T1000 (cell line): ENCODE data around the gene LSMEM2.
"Not testable (repeated sequence)": the region's sequence is repeated elsewhere in the genome, so short reads cannot be mapped to it uniquely, and the experiment has no call there.

Source experiments
- DNase-seq: peaks from one replicate; lab custom pipeline; 2025; ENCODE audit warnings: mixed read lengths; lab: John Stamatoyannopoulos, UW

The LSMEM2 gene

DNA sequence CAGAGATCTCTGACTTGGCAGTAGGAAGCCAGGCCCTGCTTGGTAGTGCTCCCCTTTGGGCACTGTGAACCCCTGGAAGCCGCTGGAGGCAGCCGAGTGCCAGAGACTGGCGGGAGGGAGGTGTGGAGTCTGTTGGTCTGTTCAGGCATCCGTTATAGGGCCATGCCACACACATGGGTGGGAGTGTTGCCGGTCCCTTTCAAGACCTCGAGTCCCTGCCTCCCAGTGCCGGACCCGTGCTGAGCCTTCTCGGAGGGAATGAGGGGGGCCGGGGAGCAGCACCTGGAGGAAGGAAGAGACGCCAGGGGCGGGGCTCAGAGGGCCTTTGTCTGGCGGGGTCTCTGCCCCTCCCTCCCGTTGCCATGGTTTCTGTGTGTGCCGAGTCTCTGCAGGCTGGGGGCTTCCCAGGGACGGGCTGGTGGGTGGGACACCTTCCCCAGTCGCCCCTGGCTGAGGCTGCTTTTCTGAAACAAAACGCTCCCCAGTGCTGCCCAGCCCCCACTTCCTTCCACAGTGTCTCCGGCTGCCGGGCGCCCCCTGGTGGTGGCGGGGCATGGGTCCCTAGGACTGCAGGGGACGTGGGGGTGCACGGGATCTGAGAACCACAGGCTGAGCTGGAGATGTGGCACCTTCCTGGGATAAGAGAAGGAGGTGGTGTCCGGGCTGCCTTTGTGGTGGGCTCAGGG, 32.9 kb upstream of the LSMEM2 start:
- peak; percentile 63 for DNase-seq

DNA sequence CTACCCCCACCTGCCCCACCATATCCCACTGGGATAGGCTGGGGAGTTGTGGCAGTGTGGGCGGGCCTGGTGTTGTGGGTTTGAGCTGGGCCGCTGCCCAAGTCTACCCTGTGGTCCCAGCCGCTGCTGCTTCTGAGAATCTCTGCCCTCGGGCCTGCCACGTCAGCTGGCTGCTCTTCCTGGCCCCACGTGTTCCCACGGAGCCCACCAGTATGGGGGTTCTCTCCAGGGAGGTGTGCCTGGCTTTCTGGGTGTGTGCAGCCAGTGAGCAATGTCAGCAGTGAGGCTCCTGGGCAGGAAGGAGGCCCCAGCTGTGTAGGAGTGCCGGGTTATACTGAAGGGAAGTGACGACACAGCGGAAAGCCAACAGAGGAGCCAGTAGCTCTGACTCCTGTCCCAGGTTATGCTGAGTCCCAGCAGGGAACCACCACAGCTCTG, 32.4 kb upstream of the LSMEM2 start:
- peak; percentile 99 for DNase-seq

DNA sequence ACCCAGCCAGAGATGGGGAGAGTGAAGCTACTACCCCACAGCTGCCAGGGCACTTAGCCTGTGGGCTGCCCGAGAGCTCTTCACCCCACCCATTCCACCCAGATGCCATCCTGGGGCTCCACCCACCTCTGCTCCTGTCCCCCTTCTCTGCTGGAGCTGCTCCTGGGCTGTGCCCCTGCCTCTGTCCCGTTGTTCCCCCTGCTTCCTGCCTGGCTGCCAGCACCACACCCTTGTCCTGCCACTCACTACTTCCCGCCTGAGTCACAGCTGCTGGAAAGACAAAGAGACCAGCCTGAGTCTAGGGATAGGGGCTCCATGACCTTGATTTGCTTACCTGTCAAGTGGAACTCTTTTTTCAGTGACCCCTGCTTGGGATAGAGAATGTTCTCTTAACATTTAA, 30.5 kb upstream of the LSMEM2 start:
- DNase-seq, result no peak

DNA sequence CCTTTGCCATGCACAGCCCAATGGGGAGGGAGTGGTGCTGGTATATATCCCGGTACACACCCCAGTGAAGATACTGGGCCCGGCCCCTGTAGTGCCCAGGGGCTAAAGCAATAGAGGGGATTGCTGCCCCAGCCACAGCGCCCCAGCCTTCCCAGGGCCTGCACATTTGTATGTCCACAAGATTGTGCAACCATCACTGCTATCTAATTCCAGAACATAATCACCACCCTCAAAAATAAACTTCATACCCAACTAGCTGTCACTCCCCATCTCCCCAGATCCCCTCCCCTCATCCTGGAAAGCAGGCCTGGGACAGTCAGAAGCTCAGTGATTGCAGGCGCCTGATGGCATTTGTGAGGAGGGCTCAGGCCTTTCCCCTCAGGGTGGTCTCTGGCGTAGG, 29.4 kb upstream of the LSMEM2 start:
- DNase-seq, result no peak

DNA sequence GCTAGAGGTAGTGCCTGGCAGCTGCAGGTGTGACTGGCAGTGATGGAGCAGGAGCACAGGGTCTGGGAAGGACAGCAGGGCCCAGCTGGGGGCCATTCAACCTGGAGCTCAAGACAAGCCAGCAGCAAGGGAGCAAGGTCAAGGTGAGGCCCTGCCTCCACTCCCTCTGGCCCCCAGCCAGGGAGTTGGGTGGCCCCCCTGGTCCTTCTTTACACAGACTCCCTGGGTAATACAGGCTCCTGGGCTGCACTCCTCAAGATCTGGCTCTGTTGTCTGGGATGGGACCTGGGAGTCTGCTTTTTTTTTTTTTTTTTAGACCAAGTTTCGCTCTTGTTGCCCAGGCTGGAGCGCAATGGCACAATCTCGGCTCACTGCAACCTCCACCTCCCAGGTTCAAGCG, 28.4 kb upstream of the LSMEM2 start:
- DNase-seq, result no peak

DNA sequence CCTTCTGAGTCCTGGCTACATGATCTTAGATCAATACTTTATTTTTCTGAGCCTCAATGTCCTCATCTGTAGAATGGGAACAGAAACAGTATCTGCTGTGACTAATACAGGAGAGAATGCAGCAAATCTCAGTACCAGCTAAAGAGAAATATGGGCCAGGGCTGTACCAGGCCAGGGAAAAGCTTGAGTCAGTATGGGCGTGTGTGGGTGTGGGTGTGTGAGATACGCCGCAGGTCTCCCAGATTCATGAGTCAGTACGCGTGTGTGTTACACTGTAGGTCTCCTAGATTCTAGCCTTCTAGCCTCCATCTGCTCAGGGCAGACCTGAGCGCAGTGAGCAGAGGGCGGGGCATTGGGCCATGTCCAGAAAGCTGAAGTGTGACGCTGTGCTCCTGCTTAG, 27.7 kb upstream of the LSMEM2 start:
- peak; percentile 71 for DNase-seq

DNA sequence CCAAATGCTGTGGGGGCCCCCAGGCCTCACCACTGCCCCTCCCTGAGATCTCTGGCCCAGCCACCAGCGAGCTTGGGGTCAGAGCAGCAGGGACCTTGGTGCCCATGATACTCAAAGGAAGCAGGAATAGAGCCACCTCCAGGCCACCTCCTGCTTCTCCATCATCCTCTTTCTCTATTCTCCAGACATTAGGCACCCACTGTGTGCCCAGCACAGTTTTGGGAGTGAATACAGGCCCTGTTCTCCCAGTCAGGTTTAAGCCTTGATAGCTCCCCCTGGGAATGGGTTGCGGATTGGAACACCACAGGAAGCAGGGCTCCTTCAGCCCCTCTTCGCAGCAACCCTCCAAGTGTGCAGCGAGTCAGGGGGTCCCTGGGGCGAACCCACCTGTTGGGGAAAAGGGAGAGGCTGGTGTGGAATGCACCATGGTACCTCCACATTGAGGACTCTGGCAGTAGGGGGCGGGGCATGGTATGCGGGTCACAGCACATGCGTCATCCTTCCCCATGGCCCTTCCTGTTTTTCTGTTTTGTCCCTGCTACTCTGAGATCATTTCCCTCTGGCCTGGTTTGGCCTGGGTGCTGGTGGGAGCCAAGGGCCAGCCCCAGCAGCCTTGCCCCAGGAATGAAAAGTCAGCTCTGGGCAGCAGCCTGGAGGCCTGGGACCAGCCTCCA, 24.2 kb upstream of the LSMEM2 start:
- DNase-seq, result no peak

DNA sequence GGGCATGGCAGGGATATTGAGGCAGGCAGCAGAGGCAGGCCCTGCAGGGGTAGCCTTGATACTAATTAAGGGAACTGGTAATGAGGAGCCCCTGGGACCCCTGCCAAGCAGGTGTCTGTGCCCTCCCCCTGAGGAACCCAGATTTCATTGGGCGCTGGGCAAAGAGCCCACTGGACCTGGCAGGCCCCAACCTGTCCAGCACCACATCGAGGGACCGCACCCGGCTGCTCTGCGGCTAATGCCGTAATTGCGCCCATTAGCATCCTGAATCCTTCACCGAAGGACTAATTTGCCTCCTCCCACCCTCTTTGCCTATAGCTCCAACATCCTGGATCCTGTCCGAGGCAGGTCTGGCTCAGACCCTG, 23.7 kb upstream of the LSMEM2 start:
- no peak for DNase-seq

DNA sequence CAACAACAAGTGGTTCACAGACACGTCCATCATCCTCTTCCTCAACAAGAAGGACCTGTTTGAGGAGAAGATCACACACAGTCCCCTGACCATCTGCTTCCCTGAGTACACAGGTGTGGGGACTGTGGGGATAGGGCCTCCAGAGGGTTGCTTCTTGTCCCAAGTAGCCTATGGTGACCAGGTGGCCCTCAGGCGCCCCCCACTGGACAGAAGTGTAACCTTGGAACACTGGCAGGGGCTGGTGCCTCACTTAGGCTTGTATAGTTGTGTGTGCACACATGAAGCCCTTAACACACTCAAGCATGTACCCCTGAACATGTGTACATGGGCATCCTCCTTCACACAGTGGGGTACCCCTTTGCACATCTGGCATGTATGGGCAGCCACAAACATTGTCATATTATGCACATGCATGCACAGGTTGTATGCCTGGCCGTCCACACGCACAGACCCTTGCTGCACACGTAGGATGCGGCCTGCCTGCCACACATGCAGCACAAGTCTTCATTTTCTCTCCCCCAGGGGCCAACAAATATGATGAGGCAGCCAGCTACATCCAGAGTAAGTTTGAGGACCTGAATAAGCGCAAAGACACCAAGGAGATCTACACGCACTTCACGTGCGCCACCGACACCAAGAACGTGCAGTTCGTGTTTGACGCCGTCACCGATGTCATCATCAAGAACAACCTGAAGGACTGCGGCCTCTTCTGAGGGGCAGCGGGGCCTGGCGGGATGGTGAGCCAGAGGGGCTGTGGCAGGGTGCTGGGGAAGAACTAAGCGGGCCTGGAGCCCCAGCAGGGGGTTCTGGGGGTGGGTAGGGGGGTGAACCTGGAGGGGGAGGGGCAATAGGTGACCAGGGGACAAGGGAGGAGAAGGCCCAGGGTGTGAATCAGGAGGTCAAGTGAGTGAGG, 21.7 kb upstream of the LSMEM2 start:
- no peak for DNase-seq

DNA sequence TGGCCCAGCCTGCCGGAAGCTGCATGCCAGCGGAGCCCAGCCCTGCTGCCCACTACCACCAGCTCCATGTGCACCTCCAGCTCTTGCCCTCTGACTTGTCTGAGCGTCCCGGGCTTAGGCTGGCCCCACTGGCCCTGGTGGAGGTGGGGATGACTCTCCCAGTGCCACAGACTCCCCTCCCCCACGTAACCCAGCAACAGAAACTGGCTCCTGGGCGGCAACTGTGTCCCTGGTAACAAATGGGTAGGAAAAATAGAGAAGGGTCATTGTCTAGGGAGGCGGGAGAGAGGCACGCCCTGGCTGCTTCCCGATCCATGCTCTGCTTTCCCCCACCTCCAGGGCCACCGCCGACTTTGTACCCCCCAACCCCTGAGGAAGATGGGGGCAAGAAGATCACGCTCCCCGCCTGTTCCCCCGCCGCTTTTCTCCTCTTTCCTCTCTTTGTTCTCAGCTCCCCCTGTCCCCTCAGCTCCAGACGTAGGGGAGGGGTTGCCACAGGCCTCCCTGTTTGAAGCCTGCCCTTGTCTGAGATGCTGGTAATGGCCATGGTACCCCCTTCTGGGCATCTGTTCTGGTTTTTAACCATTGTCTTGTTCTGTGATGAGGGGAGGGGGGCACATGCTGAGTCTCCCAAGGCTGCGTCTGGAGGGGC, 20.7 kb upstream of the LSMEM2 start:
- DNase-seq, result no peak

DNA sequence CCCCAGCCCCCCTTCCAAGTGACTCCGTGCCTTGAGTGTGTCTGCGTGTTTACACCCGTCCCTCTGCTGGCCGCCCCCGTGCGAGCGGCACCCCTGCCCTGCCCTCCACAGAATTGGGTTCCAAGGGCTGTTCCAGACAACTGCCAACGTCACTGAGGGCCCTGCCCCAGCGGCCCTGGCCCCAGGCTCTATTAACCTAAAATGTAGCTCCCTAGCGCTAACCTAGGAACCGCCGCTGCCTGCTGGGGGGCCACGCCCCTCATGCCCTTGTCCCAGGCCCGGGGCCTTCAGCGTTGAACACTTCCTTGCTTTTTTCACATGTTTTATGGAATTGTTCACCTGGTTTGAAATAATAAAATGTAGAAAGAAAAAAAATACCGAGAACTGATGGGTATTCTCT, 19.9 kb upstream of the LSMEM2 start:
- no peak for DNase-seq

DNA sequence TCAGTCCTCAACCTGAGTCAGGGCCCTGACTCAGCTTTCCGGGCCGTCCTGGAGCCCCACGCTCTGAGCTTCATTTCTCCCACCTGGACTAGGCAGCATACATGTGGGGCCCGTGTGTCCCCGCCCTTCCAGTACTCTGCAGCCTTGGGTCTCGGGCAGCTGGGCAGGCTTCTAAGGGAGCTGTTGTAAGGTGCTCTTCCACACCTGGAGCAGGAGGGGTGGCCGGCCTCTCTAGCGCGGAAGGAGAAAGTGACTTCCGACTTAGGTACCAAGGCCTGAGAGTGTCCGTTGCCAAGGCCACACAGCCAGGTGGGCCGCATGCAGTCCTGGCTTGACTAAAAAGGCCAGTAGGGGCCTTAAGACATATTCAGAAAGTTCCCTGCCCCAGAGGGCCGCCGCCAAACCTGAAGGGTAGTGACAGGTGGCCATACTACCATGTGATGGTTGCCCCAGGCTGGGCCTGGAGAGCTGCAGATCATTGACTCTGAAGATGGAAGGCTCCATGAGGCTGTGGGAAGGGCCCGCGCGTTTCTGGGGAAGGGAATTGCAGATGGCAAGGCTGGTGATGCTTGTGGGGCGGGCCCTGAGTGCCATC, 19.4 kb upstream of the LSMEM2 start:
- no peak for DNase-seq

DNA sequence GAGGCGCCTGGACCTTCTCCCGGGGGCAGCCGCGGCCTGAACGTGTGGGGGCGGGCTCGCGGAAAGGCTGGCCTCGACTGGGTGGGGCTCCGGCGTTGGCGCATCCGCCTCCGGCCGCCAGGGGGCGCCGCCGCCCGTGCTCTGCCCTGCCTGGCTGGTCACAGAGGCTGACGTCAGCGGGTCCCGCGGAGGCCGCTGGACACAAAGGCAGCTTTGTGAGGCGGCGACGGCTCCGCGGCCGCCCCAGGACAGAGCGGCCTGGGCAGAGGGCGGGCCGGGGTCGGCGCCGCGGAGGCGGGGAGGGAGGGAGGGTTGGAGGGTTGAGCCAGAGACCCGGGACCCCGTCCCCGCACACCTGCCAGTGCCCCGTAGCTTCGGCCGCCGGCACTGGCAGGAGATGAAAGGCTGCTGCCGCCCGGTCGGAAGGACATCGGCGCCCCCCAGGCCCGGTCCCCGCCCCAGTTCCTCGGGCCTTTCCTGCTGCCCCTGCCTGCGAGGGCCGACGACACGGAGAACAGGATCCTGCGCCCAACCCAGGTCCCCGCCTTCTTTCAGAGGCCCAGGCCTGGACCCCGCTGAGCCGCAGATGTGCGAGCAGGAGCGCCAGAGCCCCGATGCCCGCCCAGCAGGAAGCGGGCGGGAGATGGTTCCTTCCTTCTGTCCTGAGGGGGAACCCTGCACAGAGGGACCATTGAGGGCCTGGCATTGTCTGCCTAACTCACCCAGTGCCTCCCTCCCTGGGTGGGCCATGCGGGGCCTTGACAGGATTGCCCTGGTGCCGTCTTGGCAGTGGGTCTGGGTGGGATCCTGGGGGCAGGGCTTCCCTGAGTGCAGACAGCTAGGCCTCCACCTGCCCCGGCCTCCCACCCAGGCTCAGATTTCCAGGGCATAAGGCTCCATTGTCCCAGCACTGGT, 18.6 kb upstream of the LSMEM2 start:
- DNase-seq, result peak; percentile 87

DNA sequence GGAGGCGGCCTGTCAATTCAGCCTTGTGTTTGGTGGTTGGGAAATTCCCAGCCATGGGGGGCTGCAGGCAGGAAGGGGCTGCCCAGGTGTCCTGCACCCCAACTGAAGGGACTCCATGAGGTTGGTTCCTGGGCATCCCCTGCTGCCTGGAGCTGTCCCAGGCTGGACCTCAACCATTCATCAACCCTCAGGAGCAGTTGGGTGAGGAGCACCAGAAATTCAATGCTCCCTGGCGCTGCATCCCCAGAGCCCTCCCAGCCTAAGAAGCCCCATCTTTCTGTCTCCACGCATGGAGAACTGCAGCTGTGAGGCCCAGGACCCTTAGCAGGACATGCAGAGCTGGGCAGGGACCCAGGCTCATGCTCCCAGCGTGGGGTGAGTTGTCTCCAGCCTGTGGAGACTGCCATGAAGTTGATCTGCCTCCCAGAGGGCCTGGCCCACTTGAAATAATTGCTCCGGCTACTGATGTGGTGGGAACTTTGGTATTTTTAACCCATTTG, 17.9 kb upstream of the LSMEM2 start:
- no peak for DNase-seq

DNA sequence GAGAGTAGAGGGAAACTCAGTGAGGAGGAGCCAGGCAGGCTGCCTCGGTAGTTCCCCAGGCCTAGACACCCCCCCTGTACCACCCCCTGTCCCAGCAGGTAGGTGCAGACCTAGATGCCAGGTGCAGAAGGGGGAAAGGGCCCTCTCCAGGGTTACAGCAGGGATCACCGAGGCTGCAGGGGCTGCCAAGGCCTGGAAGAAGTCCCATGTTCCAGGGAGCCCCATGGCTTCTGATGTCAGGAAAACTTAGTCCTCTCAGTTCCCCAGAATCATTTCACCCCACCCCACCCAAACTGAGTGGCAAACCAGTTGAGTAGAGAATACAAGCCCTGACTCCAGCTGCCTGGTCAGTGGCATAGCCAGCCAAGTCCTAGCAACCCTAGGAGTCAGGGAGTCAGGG, 17.4 kb upstream of the LSMEM2 start:
- no peak for DNase-seq

DNA sequence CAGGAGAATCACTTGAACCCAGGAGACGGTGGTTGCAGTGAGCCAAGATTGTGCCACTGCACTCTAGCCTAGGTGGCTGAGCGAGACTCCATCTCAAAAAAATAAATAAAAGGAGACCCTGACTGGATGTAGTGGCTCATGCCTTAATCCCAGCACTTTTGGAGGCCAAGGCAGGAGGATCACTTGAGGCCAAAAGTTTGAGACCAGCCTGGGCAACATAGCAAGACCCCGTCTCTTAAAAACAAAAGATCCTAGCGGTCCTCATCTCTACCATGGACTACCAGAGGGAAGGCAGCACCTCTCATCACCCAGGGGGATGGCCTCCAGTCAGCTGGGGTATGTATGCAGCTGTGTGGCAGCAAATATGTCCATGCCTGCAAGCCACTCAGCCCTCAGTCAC, 16.7 kb upstream of the LSMEM2 start:
- not testable (repeated sequence) for DNase-seq

DNA sequence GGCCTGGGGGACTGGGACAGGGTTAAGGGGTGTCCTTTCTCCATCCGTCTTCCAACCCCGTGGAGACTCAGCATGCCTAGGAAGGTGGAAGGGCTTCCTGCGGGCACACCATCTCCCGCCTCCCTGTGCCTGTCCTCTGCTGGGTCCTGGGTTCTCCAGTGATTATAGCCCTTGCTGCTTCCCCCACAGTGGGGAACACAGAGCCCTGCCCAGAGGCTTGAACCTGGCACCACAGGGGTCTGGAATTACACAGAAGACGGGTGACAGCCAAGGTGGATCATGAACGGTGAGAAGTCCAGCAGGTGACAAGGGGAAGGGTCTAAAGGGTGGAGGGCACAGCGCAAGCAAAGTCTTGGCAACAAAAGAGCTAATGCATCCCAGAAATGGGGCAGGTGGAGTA, 16.1 kb upstream of the LSMEM2 start:
- no peak for DNase-seq

DNA sequence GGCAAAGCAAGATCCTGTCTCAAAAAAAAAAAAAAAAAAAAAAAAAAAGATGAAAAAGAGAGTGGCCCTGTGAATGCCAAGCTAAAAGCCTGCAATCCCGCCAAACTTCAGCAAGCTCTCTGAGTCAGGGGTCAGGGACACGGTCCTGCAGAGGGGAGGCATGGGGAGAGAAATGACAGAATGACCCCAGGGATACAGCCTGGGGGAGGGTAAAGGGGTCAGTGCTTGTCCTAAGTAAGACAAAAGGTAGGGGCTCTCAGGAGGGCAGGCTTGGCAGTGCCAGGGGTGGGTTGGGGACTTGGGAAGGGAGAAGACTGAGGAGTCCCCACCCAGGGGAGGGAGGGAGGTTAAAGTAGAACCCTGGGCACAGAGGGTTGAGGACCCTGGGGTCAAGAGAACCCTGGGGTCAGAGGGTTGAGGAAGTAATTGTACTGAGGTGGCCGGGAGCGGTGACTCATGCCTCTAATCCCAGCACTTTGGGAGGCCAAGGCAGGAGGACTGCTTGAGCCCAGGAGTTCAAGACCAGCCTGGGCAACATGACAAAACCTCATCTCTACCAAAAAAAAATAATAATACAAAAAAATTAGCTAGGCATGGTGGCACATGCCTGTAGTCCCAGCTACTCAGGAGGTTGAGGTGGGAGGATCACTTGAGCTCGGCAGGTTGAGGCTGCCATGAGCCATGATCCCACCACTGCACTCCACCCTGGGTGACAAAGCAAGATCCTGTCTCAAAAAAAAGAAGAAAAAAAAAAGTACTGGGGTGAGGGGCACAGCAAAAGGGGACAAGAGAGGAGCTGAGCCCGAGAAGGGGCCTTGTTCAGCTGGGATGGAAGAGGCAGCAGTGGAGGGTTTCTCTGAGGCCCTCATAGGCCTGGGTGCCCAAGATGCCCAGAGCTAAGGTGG, 15.2 kb upstream of the LSMEM2 start:
- DNase-seq, result no peak

DNA sequence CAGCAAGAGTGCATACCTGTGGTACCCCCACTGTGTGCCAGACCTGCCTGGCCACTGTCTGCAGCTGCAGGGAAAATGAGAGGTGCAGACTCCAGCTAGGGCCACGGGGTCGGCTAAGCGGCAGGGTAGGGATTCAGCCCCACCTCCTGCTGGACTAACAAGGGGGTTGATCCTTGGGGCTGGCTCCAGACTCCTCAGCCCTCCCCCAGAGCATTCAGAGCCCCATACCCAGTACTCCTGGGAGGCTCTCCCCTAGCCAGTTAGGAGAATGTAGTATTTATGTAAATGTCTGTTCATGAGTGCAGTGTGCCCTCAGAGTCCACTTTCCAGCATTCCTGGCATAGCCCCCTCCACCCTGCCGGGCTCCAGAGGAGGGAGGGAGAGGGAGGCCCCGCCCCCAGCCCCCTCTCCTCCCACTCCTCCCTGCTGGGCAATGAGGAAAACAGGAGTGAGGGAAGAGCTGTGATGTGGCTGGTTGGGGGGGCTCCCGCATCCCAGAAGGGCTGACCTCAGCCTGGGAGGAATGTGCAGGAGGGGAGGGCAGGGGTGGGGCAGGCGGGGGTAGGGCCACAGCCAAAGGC, 14.4 kb upstream of the LSMEM2 start:
- peak; percentile 92 for DNase-seq
